PFSK-1 (cell line): ENCODE results near the gene PLD2.

Experiments used
- POLR2AphosphoS5 ChIP-seq: IDR thresholded peaks from 2 replicates; pipeline ENCODE4 v1.6.1; 2012; ENCODE audit warnings: low read depth, mild to moderate bottlenecking, control low read depth, low read length, moderate library complexity
- TAF1 ChIP-seq: IDR thresholded peaks from 2 replicates; pipeline ENCODE4 v1.6.1; 2012; ENCODE audit warnings: low read length, control low read depth, borderline replicate concordance; ENCODE audit not compliant: insufficient read depth
- TF ChIP-seq, protein P1 (sequence below), 2 experiments: IDR thresholded peaks; 2 replicates each; pipeline versions ENCODE4 v1.6.1 to v1.8.0; 2011 to 2012; ENCODE audit warnings: low read depth in 2 of 2, low read length in 2 of 2, control low read depth in 1 of 2, inconsistent platforms in 1 of 2, mild to moderate bottlenecking in 1 of 2, moderate library complexity in 1 of 2; ENCODE audit not compliant: insufficient read depth in 1 of 2

DNA sequence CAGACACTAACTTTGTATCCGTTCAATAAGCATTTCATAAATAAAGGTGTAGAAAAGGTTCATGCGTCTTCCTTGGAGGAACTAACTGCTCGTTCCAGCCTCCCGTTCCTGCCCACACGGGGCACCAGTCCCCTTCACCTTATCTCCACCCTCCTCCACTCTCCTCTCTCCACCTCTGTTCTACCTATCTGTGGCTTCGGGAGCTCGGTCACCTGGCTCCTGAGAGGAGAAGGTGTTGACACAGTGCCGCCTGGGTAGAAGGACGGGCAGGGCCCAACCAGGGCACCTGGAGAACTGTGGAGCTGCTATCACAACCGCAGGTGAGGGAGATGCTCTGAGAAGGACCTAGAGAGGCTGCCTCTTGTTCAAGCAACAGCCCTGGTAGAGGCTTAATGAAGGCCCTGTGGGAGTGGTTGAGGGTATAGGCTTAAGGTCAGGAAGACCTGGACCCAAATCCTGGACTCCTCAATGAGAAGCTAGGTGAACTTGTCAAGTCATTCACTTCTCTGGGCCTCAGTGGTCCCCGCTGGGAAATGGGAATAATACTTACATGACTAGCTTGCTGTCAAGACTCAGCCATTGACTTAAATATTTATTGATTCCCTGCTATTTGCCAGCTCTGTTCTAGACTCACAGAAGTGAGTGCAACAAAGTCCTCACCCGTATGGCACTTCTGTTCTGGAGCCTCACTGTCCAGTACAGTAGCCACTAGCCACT is 16.6 kb downstream of the PLD2 start:
- TF ChIP-seq, protein P1, sequence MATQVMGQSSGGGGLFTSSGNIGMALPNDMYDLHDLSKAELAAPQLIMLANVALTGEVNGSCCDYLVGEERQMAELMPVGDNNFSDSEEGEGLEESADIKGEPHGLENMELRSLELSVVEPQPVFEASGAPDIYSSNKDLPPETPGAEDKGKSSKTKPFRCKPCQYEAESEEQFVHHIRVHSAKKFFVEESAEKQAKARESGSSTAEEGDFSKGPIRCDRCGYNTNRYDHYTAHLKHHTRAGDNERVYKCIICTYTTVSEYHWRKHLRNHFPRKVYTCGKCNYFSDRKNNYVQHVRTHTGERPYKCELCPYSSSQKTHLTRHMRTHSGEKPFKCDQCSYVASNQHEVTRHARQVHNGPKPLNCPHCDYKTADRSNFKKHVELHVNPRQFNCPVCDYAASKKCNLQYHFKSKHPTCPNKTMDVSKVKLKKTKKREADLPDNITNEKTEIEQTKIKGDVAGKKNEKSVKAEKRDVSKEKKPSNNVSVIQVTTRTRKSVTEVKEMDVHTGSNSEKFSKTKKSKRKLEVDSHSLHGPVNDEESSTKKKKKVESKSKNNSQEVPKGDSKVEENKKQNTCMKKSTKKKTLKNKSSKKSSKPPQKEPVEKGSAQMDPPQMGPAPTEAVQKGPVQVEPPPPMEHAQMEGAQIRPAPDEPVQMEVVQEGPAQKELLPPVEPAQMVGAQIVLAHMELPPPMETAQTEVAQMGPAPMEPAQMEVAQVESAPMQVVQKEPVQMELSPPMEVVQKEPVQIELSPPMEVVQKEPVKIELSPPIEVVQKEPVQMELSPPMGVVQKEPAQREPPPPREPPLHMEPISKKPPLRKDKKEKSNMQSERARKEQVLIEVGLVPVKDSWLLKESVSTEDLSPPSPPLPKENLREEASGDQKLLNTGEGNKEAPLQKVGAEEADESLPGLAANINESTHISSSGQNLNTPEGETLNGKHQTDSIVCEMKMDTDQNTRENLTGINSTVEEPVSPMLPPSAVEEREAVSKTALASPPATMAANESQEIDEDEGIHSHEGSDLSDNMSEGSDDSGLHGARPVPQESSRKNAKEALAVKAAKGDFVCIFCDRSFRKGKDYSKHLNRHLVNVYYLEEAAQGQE (IDR thresholded peaks at IDR 0.05; ENCODE audit: insufficient read depth in 1 of 2, low read depth in 2 of 2, low read length in 2 of 2) = no peak
- TF ChIP-seq POLR2AphosphoS5 (no peak), TAF1 (no peak)
